H9 (cell line): Measurements from ENCODE around the gene FRAS1. TPM values are rescaled to one million over a fixed set of nuclear protein-coding genes. Genes with fewer than 3 reads are reported as not detected.

Source experiments
- DNase-seq: peaks from one replicate; pipeline ENCODE4 v3.0.0-alpha.2; 2017
- H2AFZ ChIP-seq: one replicate; pipeline ENCODE4 v1.6.1; 2013; ENCODE audit warnings: mild to moderate bottlenecking, low read length, control low read depth, moderate library complexity
- H2AK5ac ChIP-seq: 2 replicates; pipeline ENCODE4 v1.6.1; 2013; ENCODE audit warnings: low read length, control low read depth, mixed read lengths; ENCODE audit not compliant: insufficient read length
- H2BK120ac ChIP-seq: one replicate; pipeline ENCODE4 v1.6.1; 2013; ENCODE audit warnings: low read depth, mild to moderate bottlenecking, low read length, control low read depth, inconsistent platforms; ENCODE audit not compliant: poor library complexity, severe bottlenecking
- H2BK12ac ChIP-seq: 2 replicates; pipeline ENCODE4 v1.6.1; 2013; ENCODE audit warnings: low read length, control low read depth, mixed read lengths, low read depth; ENCODE audit not compliant: insufficient read length
- H2BK15ac ChIP-seq: 2 replicates; pipeline ENCODE4 v1.6.1; 2013; ENCODE audit warnings: low read depth, low read length, control low read depth
- H2BK20ac ChIP-seq: one replicate; pipeline ENCODE4 v1.6.1; 2013; ENCODE audit warnings: low read depth, mild to moderate bottlenecking, low read length, control low read depth, inconsistent platforms; ENCODE audit not compliant: poor library complexity, severe bottlenecking
- H2BK5ac ChIP-seq: 2 replicates; pipeline ENCODE4 v1.6.1; 2013; ENCODE audit warnings: low read length, control low read depth, mixed read lengths; ENCODE audit not compliant: insufficient read length
- H3K14ac ChIP-seq: 2 replicates; pipeline ENCODE4 v1.6.1; 2013; ENCODE audit warnings: low read length, control low read depth; ENCODE audit not compliant: insufficient read depth
- H3K18ac ChIP-seq: 2 replicates; pipeline ENCODE4 v1.6.1; 2013; ENCODE audit warnings: low read depth, mild to moderate bottlenecking, mixed read lengths, low read length, control low read depth; ENCODE audit not compliant: insufficient read length
- H3K23ac ChIP-seq: 2 replicates; pipeline ENCODE4 v1.6.1; 2013; ENCODE audit warnings: low read length, control low read depth, mixed read lengths, low read depth; ENCODE audit not compliant: insufficient read length
- H3K23me2 ChIP-seq: 2 replicates; pipeline ENCODE4 v1.6.1; 2013; ENCODE audit warnings: low read depth, mild to moderate bottlenecking, mixed read lengths, low read length, control low read depth; ENCODE audit not compliant: insufficient read length, poor library complexity, severe bottlenecking
- H3K27ac ChIP-seq: 2 replicates; pipeline ENCODE4 v1.5.1; 2013; ENCODE audit warnings: low read length, control low read depth, mixed read lengths, low read depth; ENCODE audit not compliant: insufficient read length
- H3K27me3 ChIP-seq: 2 replicates; pipeline ENCODE4 v1.6.1; 2013; ENCODE audit warnings: low read length, control low read depth, inconsistent platforms; ENCODE audit not compliant: insufficient read depth
- H3K4ac ChIP-seq: 2 replicates; pipeline ENCODE4 v1.6.1; 2013; ENCODE audit warnings: low read depth, mild to moderate bottlenecking, control low read depth, inconsistent platforms, low read length, moderate library complexity
- H3K4me1 ChIP-seq: 2 replicates; pipeline ENCODE4 v1.6.1; 2013; ENCODE audit warnings: low read length, control low read depth, inconsistent platforms; ENCODE audit not compliant: insufficient read depth
- H3K4me2 ChIP-seq: 2 replicates; pipeline ENCODE4 v1.6.1; 2013; ENCODE audit warnings: low read length, control low read depth, mixed read lengths; ENCODE audit not compliant: insufficient read length, insufficient read depth
- H3K56ac ChIP-seq: 2 replicates; pipeline ENCODE4 v1.6.1; 2013; ENCODE audit warnings: low read depth, mild to moderate bottlenecking, mixed read lengths, low read length, control low read depth; ENCODE audit not compliant: insufficient read length
- H3K79me1 ChIP-seq: 2 replicates; pipeline ENCODE4 v1.6.1; 2013; ENCODE audit warnings: low read depth, mild to moderate bottlenecking, moderate library complexity, low read length, control low read depth, inconsistent platforms; ENCODE audit not compliant: insufficient read depth, poor library complexity, severe bottlenecking
- H3K79me2 ChIP-seq: 2 replicates; pipeline ENCODE4 v1.6.1; 2013; ENCODE audit warnings: low read length, control low read depth, inconsistent platforms; ENCODE audit not compliant: insufficient read depth
- H3K9ac ChIP-seq: 2 replicates; pipeline ENCODE4 v1.6.1; 2013; ENCODE audit warnings: low read length, control low read depth, mixed read lengths; ENCODE audit not compliant: insufficient read length; ENCODE audit errors: extremely low read depth
- H3K9me3 ChIP-seq: one replicate; pipeline ENCODE4 v1.6.1; 2013; ENCODE audit warnings: low read depth, low read length, inconsistent platforms; ENCODE audit not compliant: control insufficient read depth
- H3T11ph ChIP-seq: one replicate; pipeline ENCODE4 v1.6.1; 2013; ENCODE audit warnings: mild to moderate bottlenecking, low read length, control low read depth, inconsistent platforms
- H4K20me1 ChIP-seq: one replicate; pipeline ENCODE4 v1.6.1; 2013; ENCODE audit not compliant: control insufficient read depth, insufficient read length, insufficient read depth
- H4K5ac ChIP-seq: 2 replicates; pipeline ENCODE4 v1.6.1; 2013; ENCODE audit warnings: low read depth, mild to moderate bottlenecking, mixed read lengths, low read length, control low read depth; ENCODE audit not compliant: insufficient read length
- H4K8ac ChIP-seq: replicated peaks from 2 replicates; pipeline ENCODE4 v1.6.1; 2013; ENCODE audit warnings: low read length, control low read depth, mixed read lengths, low read depth; ENCODE audit not compliant: insufficient read length
- H4K91ac ChIP-seq: 2 replicates; pipeline ENCODE4 v1.6.1; 2013; ENCODE audit warnings: low read depth, mild to moderate bottlenecking, moderate library complexity, mixed read lengths, low read length, control low read depth; ENCODE audit not compliant: insufficient read length
- H3K27ac Mint-ChIP-seq, 3 experiments: 2 replicates in 2 of 3; 3 replicates in 1 of 3; pipeline ENCODE4 v1.8.0; 2020 to 2021; ENCODE audit warnings: mixed read lengths in 3 of 3, mild to moderate bottlenecking in 1 of 3, moderate library complexity in 1 of 3
- H3K27me3 Mint-ChIP-seq: 2 replicates; pipeline ENCODE4 v1.8.0; 2021; ENCODE audit warnings: low read depth, mild to moderate bottlenecking, moderate library complexity, mixed read lengths
- H3K36me3 Mint-ChIP-seq, 3 experiments: 2 replicates in 2 of 3; 3 replicates in 1 of 3; pipeline ENCODE4 v1.8.0; 2020 to 2021; ENCODE audit warnings: low read depth in 3 of 3, mixed read lengths in 3 of 3; ENCODE audit not compliant: insufficient read depth in 1 of 3
- H3K4me1 Mint-ChIP-seq, 2 experiments: 2 replicates each; pipeline ENCODE4 v1.8.0; 2020; ENCODE audit warnings: mixed read lengths in 2 of 2
- H3K4me3 Mint-ChIP-seq, 2 experiments: 2 replicates in 1 of 2; 3 replicates in 1 of 2; pipeline ENCODE4 v1.8.0; 2020 to 2021; ENCODE audit warnings: mild to moderate bottlenecking in 2 of 2, mixed read lengths in 2 of 2, moderate library complexity in 1 of 2
- H3K9me3 Mint-ChIP-seq, 2 experiments: 2 replicates in 1 of 2; 3 replicates in 1 of 2; pipeline ENCODE4 v1.8.0; 2020; ENCODE audit warnings: mild to moderate bottlenecking in 2 of 2, mixed read lengths in 2 of 2, moderate library complexity in 1 of 2
- CTCF ChIP-seq: fragments of 200-600 bp; sonication (generic); conservative IDR thresholded peaks from 3 replicates; pipeline ENCODE4 v1.8.0; 2021; ENCODE audit warnings: antibody characterized with exemption, mild to moderate bottlenecking
- WGBS: extraction: QIAGEN DNeasy Blood & Tissue Kit; methylation state at CpG from one replicate; pipeline ENCODE4 v1.1.7; 2013; ENCODE audit warnings: missing lambda C conversion rate, low lambda C conversion rate, mixed read lengths; ENCODE audit not compliant: insufficient read length; ENCODE audit errors: extremely low coverage; 5-methylcytosine and 5-hydroxymethylcytosine counted together
- total RNA-seq: library from RNA; stranded (reverse); gene quantifications from 2 replicates; pipeline ENCODE4 v1.2.1, GENCODE V29; 2021

Gene FRAS1
- total RNA-seq, 1 experiment from 2014 or later: 58.5 TPM

DNA sequence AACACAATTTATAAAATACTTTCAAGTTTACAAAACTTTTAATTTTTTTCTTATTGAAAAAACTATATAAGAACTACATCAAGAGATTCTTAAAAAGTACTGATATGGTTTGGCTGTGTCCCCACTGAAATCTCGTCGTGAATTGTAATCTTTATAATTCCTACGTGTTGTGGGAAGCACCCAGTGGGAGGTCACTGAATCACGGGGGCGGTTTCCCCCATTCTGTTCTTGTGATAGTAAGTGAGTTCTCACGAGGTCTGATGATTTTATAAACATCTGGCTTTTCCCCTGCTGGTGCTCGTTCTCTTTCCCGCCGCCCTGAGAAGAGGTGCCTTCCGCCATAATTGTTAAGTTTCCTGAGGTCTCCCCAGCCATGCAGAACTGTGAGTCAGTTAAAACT lies 88.5 kb downstream of the FRAS1 start:
- Histone ChIP-seq H3K4me1 (peaks cover 5% of the 10 kb centered on the region; the same call in 1 of the 2 replicates), H3K18ac (no peak overlapping the region), H4K91ac (no peak overlapping the region), H3K79me2 (peaks cover 2% of the 10 kb centered on the region; the same call in 1 of the 2 replicates), H3K56ac (no peak overlapping the region), H3K9ac (no peak overlapping the region), H3K14ac (no peak overlapping the region), H3K79me1 (no peaks in the 10 kb centered on the region), H3K23me2 (no peaks in the 10 kb centered on the region), H2AK5ac (no peak overlapping the region), H3K4me2 (no peak overlapping the region), H2BK120ac (no peak overlapping the region), H2BK5ac (no peak overlapping the region), H4K20me1 (no peaks in the 10 kb centered on the region), H2AFZ (no peak overlapping the region), H4K5ac (no peak overlapping the region), H3K23ac (no peak overlapping the region), H2BK12ac (no peak overlapping the region), H3K27me3 (no peaks in the 10 kb centered on the region), H3K4ac (no peak overlapping the region), H3T11ph (no peak overlapping the region), H2BK15ac (no peak overlapping the region), H3K9me3 (no peaks in the 10 kb centered on the region), H3K27ac (no peak overlapping the region), H2BK20ac (no peak overlapping the region), H4K8ac (no peak overlapping the region)
- Mint-ChIP-seq H3K27ac (peak overlapping the region in 2 of 3 experiments; percentile 34 to 93; a peak in 3 of 7 replicates), H3K36me3 (peaks cover 2 to 12% (median 11%) of the 10 kb centered on the region in 3 experiments; a peak in 6 of 7 replicates), H3K9me3 (peaks cover 8 to 9% of the 10 kb centered on the region in 2 experiments; a peak in 4 of 5 replicates), H3K4me1 (peaks cover 13 to 15% of the 10 kb centered on the region in 2 experiments), H3K4me3 (no peak overlapping the region), H3K27me3 (no peaks in the 10 kb centered on the region)
- DNase-seq: no peak
- WGBS: no CpG with 5 or more reads among the region's 10 CpGs
- TF ChIP-seq CTCF: no peak
